GF-D8 (cell line): Measurements from ENCODE around the gene ETV1.

Experiments
- DNase-seq: peaks from one replicate; lab custom pipeline; 2025; lab: John Stamatoyannopoulos, UW

The ETV1 gene

DNA sequence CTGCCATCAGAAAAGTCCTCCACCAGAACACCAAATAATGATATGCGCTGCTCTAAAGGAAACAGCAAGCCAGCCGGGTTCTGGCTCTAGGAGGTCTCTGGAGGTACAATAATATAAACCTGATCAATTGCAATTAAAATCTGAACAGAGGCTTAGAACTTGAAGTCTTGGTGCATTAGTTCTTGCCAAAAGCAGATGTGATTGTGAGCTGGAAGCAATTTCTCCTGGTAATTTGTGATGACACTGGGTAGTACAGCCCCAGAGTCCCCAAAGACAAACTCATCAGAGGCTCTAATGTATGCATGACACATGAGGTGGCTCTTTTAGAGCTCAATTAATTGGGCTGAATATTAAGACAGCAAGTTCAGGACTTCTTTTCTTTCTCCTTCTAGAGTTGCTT, 3.3 kb downstream of the ETV1 start:
- DNase-seq = no peak

DNA sequence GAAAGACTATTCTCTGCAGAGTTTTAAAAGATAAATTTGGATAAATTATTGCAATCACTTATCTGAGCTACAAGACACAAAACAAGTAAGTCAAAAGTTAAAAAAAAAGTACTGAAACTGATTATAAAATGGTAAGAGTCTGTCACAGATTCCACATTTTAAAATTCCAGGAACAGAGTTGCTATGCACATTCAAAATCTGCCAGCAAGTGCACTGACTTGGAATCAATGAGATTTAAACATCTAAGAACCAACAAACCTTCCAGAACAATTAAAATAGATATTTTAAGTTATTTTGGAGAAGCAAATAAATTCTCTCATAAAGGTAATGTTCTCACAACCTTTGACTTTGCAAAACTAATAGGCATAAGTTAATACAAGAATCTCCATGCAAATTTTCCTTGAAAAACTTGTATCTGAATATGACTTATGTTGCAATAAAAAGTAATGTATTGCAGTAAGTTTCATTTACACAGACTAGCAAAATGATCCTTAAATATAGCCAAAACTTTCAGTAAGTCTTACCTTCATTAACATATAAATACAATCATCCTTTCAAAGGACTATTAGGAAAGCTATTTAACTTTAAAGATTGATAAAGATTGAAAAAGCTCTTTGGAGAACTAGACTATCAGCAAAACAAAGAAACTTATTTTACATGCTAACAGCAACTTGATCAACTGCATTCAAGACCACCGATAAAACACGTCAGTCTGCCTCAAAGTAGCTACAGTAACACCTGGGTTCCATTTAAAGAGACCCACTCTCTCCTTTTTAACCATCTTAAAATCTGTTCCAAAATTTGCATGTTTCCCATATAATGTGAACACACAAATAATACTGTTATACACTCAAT, 4.4 kb downstream of the ETV1 start:
- DNase-seq = no peak

- no peak for DNase-seq
These were observed 5.4 kb downstream of the ETV1 start for GRCh38 chr7:13984061-13984460.

DNA sequence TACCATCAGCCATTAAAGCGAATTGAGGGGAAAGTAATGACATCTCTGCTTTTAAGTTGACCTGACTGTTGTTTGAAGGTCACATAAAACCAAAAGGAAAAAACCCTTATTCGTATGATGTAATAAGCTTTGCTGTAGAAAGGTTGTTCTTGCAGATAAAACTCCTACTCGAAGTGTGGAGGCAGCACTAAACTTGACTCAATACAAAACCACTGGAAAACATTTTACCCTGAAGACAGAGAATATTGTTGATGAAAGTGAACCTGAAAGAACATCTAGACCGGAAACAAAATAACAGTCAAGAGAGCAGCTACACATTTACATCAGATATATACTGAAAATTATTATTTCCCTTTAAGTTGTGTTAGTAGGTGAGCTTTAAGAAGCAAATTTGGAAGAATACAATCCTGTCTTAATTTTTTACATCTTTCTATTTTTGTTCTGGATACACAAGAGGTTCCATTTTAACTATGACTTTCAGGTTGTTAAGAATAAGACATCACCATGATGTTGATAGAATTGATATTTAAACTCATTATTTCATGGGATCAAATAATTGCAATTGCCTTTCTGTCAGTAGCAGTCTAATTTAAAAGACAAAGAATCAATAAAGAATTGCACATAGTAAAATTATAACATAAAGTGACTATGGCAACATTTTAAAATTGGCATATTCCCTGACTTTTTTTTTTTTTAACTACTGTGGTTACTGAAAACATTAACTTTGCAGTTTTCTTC, 6.4 kb downstream of the ETV1 start:
- DNase-seq = no peak

DNA sequence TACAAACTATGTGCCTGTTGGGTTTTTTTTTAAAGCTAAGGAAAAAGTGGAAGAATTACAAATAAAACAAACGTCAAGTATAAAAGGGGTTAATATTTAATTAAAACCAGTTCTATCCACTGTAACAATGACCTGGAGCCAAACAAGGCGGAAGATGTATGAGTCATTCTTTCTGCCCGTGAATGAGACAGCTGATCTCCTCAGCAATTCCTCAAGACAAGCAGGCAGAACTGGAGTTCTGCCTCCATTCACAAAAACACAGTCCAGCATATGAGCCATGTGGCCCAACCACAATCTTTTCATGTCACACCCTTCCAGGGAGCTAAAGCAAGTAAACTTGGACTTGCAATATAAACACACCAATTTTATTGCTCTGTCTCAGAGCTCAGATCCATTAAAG, 8.4 kb downstream of the ETV1 start:
- no peak for DNase-seq

GRCh38 chr7:13980474-13980873, 9.0 kb downstream of the ETV1 start:
- no peak for DNase-seq

DNA sequence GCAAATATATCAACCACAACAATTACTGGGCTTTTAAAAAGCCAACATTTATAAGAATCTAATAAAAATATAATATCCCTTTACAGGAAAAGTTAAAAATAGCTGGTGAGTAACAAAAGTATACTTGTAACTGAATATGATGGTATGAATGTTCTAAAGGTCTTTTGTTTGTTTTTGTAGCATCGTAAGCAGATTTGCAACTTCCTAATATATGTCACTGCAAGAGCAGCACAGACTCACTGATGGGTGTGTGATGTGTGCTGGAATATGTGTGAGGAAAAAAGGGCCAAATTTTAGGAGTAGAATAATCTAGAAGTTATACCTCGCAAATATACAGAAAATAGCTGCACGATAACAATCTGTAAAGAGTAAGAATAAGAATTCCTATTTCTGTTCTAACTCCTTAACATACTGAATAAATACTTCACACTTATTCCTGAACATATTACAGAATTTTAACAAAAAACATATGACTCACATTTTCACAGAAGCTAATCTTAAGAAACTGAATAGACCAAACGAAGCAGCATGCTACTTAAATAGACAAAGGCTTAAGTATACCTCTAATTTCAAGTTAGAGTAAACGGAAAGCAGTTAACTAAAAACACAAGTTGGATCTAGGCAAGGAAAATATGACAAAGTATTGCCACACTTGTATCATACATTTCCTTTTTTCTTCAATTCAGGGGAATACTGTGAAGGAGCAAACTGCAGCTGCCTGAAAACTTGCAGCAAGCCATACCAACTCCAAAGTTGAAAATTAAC, 9.6 kb downstream of the ETV1 start:
- no peak for DNase-seq

- DNase-seq = no peak
These were observed 12.9 kb downstream of the ETV1 start for GRCh38 chr7:13976594-13976993.

- no peak for DNase-seq
These were observed 24.4 kb downstream of the ETV1 start for GRCh38 chr7:13965077-13965476.

DNA sequence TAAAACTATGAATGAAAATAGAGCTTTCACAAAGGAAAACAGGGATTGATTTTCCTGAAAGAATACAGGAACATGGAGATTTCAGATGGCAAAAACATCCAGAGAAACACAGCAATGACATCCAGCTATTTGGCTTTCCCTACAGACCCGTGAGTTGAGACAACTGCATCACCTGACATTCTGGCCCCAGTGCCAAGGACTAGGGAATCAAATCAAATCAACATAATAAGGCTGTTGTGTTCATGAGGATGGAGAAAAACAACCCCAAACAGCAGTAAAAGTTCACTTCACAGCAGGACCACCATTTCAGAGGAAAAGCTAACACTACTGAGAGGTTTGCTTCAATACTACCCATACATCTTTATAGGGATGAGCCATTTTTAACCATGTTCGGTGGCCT, 25.5 kb downstream of the ETV1 start:
- no peak for DNase-seq

- no peak for DNase-seq
These were observed 34.0 kb downstream of the ETV1 start for GRCh38 chr7:13955494-13955893.

GRCh38 chr7:13953368-13953767, 36.1 kb downstream of the ETV1 start:
- no peak for DNase-seq

GRCh38 chr7:13952921-13953320, 36.5 kb downstream of the ETV1 start:
- DNase-seq = no peak

- DNase-seq = no peak
These were observed 39.5 kb downstream of the ETV1 start for GRCh38 chr7:13949939-13950338.

GRCh38 chr7:13949445-13949844, 40.0 kb downstream of the ETV1 start:
- no peak for DNase-seq

- DNase-seq = no peak
These were observed 41.3 kb downstream of the ETV1 start for GRCh38 chr7:13948019-13948801.

- DNase-seq = no peak
These were observed 41.9 kb downstream of the ETV1 start for GRCh38 chr7:13947535-13947934.

DNA sequence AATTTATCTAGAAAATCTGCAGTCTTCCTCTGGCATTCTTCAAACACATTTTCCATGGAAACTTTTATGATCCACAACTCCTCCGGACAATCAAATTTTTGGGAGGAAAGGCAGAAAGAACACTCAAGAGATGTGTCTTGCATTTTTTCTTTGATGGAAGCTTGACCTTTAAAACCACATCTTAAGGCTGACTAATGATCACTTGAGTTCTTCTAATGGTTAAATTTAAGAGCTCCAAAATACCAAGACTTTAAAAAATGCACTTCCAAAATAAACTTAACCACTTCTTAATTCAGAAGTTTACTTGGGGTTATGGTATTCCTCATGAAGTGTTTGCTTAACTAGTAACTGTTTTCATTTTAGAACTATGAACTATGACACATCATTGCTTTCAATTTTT, 43.3 kb downstream of the ETV1 start:
- no peak for DNase-seq

- no peak for DNase-seq
These were observed 43.8 kb downstream of the ETV1 start for GRCh38 chr7:13945670-13946069.

DNA sequence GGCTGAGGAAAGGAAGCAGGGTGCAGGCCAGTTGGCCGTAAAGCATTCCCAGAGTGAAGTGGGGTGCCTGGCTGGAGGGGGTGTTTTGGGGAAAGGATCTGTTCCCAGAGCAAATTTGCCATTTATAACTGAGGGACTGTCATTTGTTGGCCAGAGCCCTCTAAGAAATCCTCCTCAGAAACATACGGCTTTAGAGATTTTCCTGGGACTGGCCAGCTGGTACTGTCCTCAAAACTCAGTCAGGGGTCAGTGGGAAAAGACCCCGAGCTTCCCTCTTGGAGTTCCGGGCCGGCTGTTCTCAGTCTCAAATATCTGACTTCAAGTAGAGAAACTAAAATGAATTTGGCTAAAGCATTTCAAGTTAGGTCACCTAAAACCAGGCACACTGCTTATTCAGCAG, 55.9 kb downstream of the ETV1 start:
- no peak for DNase-seq

GRCh38 chr7:13933091-13933490, 56.4 kb downstream of the ETV1 start:
- DNase-seq = no peak

- DNase-seq = no peak
These were observed 57.3 kb downstream of the ETV1 start for GRCh38 chr7:13932131-13932530.
